Renal cortical epithelial cell (primary cell): Measurements from ENCODE around the gene POTEC. TPM values are rescaled to one million over a fixed set of nuclear protein-coding genes. Genes with fewer than 3 reads are reported as not detected.

Experiments
- total RNA-seq: library from RNA; depleted of rRNA; stranded (reverse); fragments of >200 nt; gene quantifications from 2 replicates; pipeline ENCODE4 v1.2.3, GENCODE V29; 2014

Gene POTEC
- total RNA-seq, 1 donor from 2014 or later = not detected

Other genes starting within 250 kb of the POTEC start
- not detected in 2 replicates for gene ANKRD30B, start 204.6 kb upstream of the POTEC start, total RNA-seq